B cell (primary cell): Measurements from ENCODE around the gene FHIT. TPM values are rescaled to one million over a fixed set of nuclear protein-coding genes. Genes with fewer than 3 reads are reported as not detected.

Experiments used
- ATAC-seq: fragments of 200-7000 bp; cut with Tn5 transposase; one replicate; pipeline ENCODE4 v1.10.0; 2021; ENCODE audit warnings: low read depth, mild to moderate bottlenecking, moderate number of reproducible peaks, moderate library complexity
- CTCF ChIA-PET: fragments of 350-600 bp; sonication (Branson Sonifier 250); formaldehyde crosslinking; loops from one replicate; lab custom pipeline; 2021; ENCODE audit warnings: antibody characterized with exemption, inconsistent platforms; lab: Charles Lee
- POLR2A ChIA-PET: fragments of 350-600 bp; sonication (Branson Sonifier 250); formaldehyde crosslinking; loops from one replicate; lab custom pipeline; 2021; ENCODE audit warnings: antibody characterized with exemption; lab: Charles Lee
- DNase-seq: peaks from one replicate; pipeline ENCODE4 v3.0.0; 2013
- H2AFZ ChIP-seq: 2 replicates; pipeline ENCODE4 v1.6.1; 2012; ENCODE audit warnings: mild to moderate bottlenecking, low read depth, low read length; ENCODE audit not compliant: insufficient read depth, poor library complexity, severe bottlenecking
- H3K27ac ChIP-seq, 2 donors: 1 replicate in 1 of 2; 2 replicates in 1 of 2; pipeline ENCODE4 v1.5.1; 2012 to 2013; ENCODE audit warnings: low read length in 2 of 2, mild to moderate bottlenecking in 2 of 2, moderate library complexity in 1 of 2
- H3K27me3 ChIP-seq, 4 experiments: fragments of 200-600 bp in 1 of 4; sonication (generic) in 1 of 4; replicated peaks in 1 of 4; 1 replicate in 2 of 4; 2 replicates in 2 of 4; pipeline versions ENCODE4 v1.6.1 to v1.7.0; 2013 to 2016; ENCODE audit warnings: low read length in 3 of 4, mild to moderate bottlenecking in 2 of 4, mixed read lengths in 1 of 4, moderate library complexity in 1 of 4; ENCODE audit not compliant: insufficient read depth in 4 of 4, control insufficient read depth in 3 of 4; ENCODE audit errors: control extremely low read depth in 1 of 4
- H3K36me3 ChIP-seq, 2 experiments: replicated peaks in 1 of 2; 1 replicate in 1 of 2; 2 replicates in 1 of 2; pipeline versions ENCODE4 v1.6.1 to v1.7.1; 2013; ENCODE audit warnings: low read length in 1 of 2; ENCODE audit not compliant: insufficient read depth in 2 of 2, control insufficient read depth in 1 of 2; ENCODE audit errors: control extremely low read depth in 1 of 2, extremely low read depth in 1 of 2
- H3K4me1 ChIP-seq, 2 donors: fragments of 200-600 bp in 1 of 2; sonication (generic) in 1 of 2; 1 replicate in 1 of 2; 2 replicates in 1 of 2; pipeline versions ENCODE4 v1.5.1 to v1.6.1; 2013 to 2017; ENCODE audit warnings: low read length in 2 of 2; ENCODE audit not compliant: control insufficient read depth in 2 of 2, insufficient read depth in 2 of 2
- H3K4me2 ChIP-seq: replicated peaks from 2 replicates; pipeline ENCODE3; 2012; ENCODE audit warnings: mild to moderate bottlenecking, low read depth, low read length; ENCODE audit not compliant: poor library complexity, severe bottlenecking
- H3K4me3 ChIP-seq, 5 experiments: fragments of 200-600 bp in 1 of 5; sonication (generic) in 1 of 5; 1 replicate in 3 of 5; 2 replicates in 2 of 5; pipeline versions ENCODE4 v1.5.1 to v1.7.0; 2011 to 2016; ENCODE audit warnings: low read length in 4 of 5, mild to moderate bottlenecking in 4 of 5, low read depth in 2 of 5, control low read depth in 1 of 5, moderate library complexity in 1 of 5; ENCODE audit not compliant: insufficient read depth in 1 of 5; ENCODE audit errors: control extremely low read depth in 1 of 5, extremely low read depth in 1 of 5
- H3K79me2 ChIP-seq: fragments of 200-600 bp; sonication (generic); one replicate; pipeline ENCODE4 v1.6.0; 2016; ENCODE audit warnings: low read length; ENCODE audit not compliant: control insufficient read depth, insufficient read depth
- H3K9ac ChIP-seq: fragments of 200-600 bp; sonication (generic); 2 replicates; pipeline ENCODE4 v1.6.1; 2017; ENCODE audit warnings: mild to moderate bottlenecking, low read length, moderate library complexity
- H3K9me3 ChIP-seq, 3 donors: one replicate each; pipeline versions ENCODE4 v1.6.1 to v1.7.1; 2013; ENCODE audit warnings: low read length in 2 of 3; ENCODE audit not compliant: control insufficient read depth in 2 of 3, insufficient read depth in 1 of 3; ENCODE audit errors: control extremely low read depth in 1 of 3
- H4K20me1 ChIP-seq: 2 replicates; pipeline ENCODE4 v1.6.0; 2012; ENCODE audit warnings: mild to moderate bottlenecking, low read length; ENCODE audit not compliant: insufficient read depth, control insufficient read depth, poor library complexity, severe bottlenecking
- H3K27ac Mint-ChIP-seq: one replicate; pipeline ENCODE4 v1.8.0; 2021; ENCODE audit warnings: mixed read lengths
- H3K27me3 Mint-ChIP-seq: one replicate; pipeline ENCODE4 v1.8.0; 2021; ENCODE audit warnings: mixed read lengths
- H3K4me1 Mint-ChIP-seq: one replicate; pipeline ENCODE4 v1.8.0; 2021; ENCODE audit warnings: mixed read lengths
- H3K4me3 Mint-ChIP-seq: one replicate; pipeline ENCODE4 v1.8.0; 2021; ENCODE audit warnings: mixed read lengths
- H3K9me3 Mint-ChIP-seq: one replicate; pipeline ENCODE4 v1.8.0; 2022; ENCODE audit warnings: mixed read lengths; ENCODE audit not compliant: insufficient read depth
- CTCF ChIP-seq: fragments of 200-600 bp; IDR thresholded peaks from one replicate; pipeline ENCODE4 v1.8.0; 2022; ENCODE audit warnings: antibody characterized with exemption, mild to moderate bottlenecking
- EZH2 ChIP-seq: IDR thresholded peaks from 2 replicates; pipeline ENCODE4 v1.6.1; 2012; ENCODE audit warnings: borderline replicate concordance, low read depth, mild to moderate bottlenecking, moderate library complexity, low read length; ENCODE audit not compliant: insufficient read depth, poor library complexity, severe bottlenecking
- WGBS: methylation state at CpG from one replicate; pipeline ENCODE4 v1.1.5; 2013; ENCODE audit warnings: missing lambda C conversion rate; ENCODE audit not compliant: insufficient coverage; 5-methylcytosine and 5-hydroxymethylcytosine counted together
- intact Hi-C: fragments of 100-400 bp; cut with micrococcal nuclease; formaldehyde crosslinking; loops from one replicate; pipeline ENCODE4 v1.10.0; 2022
- polyA plus RNA-seq: library from polyadenylated mRNA; depleted of rRNA; stranded (reverse); fragments of >200 nt; gene quantifications from 2 replicates; pipeline ENCODE4 v1.2.3, GENCODE V29; 2012
- total RNA-seq, 2 donors: library from RNA; stranded (reverse); fragments of 120-200 nt in 1 of 2; gene quantifications; 1 replicate in 1 of 2; 2 replicates in 1 of 2; pipeline versions ENCODE4 v1.2.3 to v1.2.4, GENCODE V29; 2013 to 2022

FHIT gene
- total and polyA plus RNA-seq, 2 donors (not counting 1 experiment from before 2014, with no cell fraction given) = 1.7 to 7.8 TPM

- Mint-ChIP-seq H3K4me3 (no peak overlapping the region), H3K9me3 (no peaks in the 10 kb centered on the region), H3K27ac (no peak overlapping the region), H3K27me3 (no peaks in the 10 kb centered on the region), H3K4me1 (no peaks in the 10 kb centered on the region)
- 100% methylated on average over 6 of the region's 7 CpGs for whole genome bisulfite sequencing
- Histone ChIP-seq H3K79me2 (no peaks in the 10 kb centered on the region), H3K9me3 (no peaks in the 10 kb centered on the region), H3K4me1 (no peaks in the 10 kb centered on the region), H3K27me3 (no peaks in the 10 kb centered on the region), H3K27ac (no peak overlapping the region), H3K9ac (no peak overlapping the region), H2AFZ (no peak overlapping the region), H4K20me1 (no peaks in the 10 kb centered on the region), H3K4me2 (no peak overlapping the region), H3K4me3 (no peak overlapping the region), H3K36me3 (no peaks in the 10 kb centered on the region)
- CTCF ChIA-PET = no interaction called here
- no peak for DNase-seq
- intact Hi-C loops = no loop called here
- no peak for ATAC-seq
- TF ChIP-seq EZH2 (no peak), CTCF (no peak)
- POLR2A ChIA-PET = no interaction called here
Measured at GRCh38 chr3:60269829-60270266, 981.4 kb downstream of the FHIT start.

DNA sequence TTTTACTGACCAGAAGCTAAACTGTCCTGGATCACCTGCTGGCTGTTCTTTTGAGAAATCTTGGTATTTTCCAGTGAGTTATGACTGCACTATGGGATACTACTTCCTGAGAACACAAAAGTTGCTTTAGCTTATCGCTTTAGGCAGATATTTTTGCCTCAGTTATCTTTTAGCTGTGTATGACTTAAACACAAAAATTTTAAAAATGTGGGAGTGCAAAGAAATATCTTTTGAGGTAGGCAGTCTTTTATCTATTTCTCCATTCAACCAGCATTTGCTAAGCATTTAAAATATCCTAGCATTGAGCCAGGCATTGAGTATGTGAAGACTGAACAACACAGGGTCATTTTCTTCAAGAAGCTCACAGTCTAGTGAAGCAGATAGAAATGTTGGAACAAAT is 981.9 kb downstream of the FHIT start:
- H3K4me1 ChIP-seq = no peaks in the 10 kb centered on the region
- H3K27me3 ChIP-seq = no peaks in the 10 kb centered on the region
- H2AFZ ChIP-seq = no peak overlapping the region
- H3K4me1 Mint-ChIP-seq = no peaks in the 10 kb centered on the region
- intact Hi-C loops = no loop called here
- no peak overlapping the region for H3K4me3 Mint-ChIP-seq
- H3K4me2 ChIP-seq = no peak overlapping the region
- no peak overlapping the region for H3K9ac ChIP-seq
- ChIA-PET POLR2A (no interaction called here), CTCF (no interaction called here)
- H3K27me3 Mint-ChIP-seq = no peaks in the 10 kb centered on the region
- no peaks in the 10 kb centered on the region for H3K79me2 ChIP-seq
- H3K27ac Mint-ChIP-seq = no peak overlapping the region
- H3K9me3 Mint-ChIP-seq = no peaks in the 10 kb centered on the region
- H3K27ac ChIP-seq = no peak overlapping the region
- TF ChIP-seq CTCF (no peak), EZH2 (no peak)
- no peaks in the 10 kb centered on the region for H4K20me1 ChIP-seq
- H3K36me3 ChIP-seq = no peaks in the 10 kb centered on the region
- H3K9me3 ChIP-seq = no peaks in the 10 kb centered on the region
- DNase-seq = no peak
- ATAC-seq = no peak
- WGBS = no CpG with 5 or more reads among the region's 1 CpG
- no peak overlapping the region for H3K4me3 ChIP-seq
